CD4-positive, CD25-positive, alpha-beta regulatory T cell (primary cell): ENCODE results near the gene FCGR3A. TPM values are rescaled to one million over a fixed set of nuclear protein-coding genes. Genes with fewer than 3 reads are reported as not detected.

Experiments used
- ATAC-seq, 2 donors: fragments of 150-1000 bp; cut with Tn5 transposase; one replicate each; pipeline ENCODE4 v1.10.0; 2021; ENCODE audit warnings: low read depth in 2 of 2, moderate number of reproducible peaks in 2 of 2, moderate library complexity in 1 of 2
- DNase-seq, 3 donors: peaks; one replicate each; pipeline versions ENCODE4 v3.0.0 to v3.0.0-alpha.2; 2012 to 2022; ENCODE audit warnings: mixed read lengths in 1 of 3
- H3K27ac ChIP-seq: one replicate; pipeline ENCODE4 v1.7.0; 2013; ENCODE audit warnings: mild to moderate bottlenecking, low read length; ENCODE audit not compliant: insufficient read depth, poor library complexity, severe bottlenecking
- H3K27me3 ChIP-seq: one replicate; pipeline ENCODE4 v1.7.0; 2013; ENCODE audit warnings: low read length; ENCODE audit not compliant: control insufficient read depth, insufficient read depth
- H3K36me3 ChIP-seq: one replicate; pipeline ENCODE4 v1.7.0; 2013; ENCODE audit warnings: mild to moderate bottlenecking, low read length, moderate library complexity; ENCODE audit not compliant: control insufficient read depth, insufficient read depth
- H3K4me1 ChIP-seq: 2 replicates; pipeline ENCODE4 v1.7.0; 2013; ENCODE audit warnings: mild to moderate bottlenecking, low read length; ENCODE audit not compliant: insufficient read depth, control insufficient read depth, poor library complexity, severe bottlenecking
- H3K4me3 ChIP-seq: one replicate; pipeline ENCODE4 v1.7.0; 2013; ENCODE audit warnings: low read depth, mild to moderate bottlenecking, low read length, moderate library complexity
- H3K9me3 ChIP-seq, 2 experiments: 1 replicate in 1 of 2; 2 replicates in 1 of 2; pipeline ENCODE4 v1.7.0; 2013; ENCODE audit warnings: low read length in 2 of 2, mild to moderate bottlenecking in 1 of 2, moderate library complexity in 1 of 2; ENCODE audit not compliant: control insufficient read depth in 2 of 2
- H3K27ac Mint-ChIP-seq, 3 donors: one replicate each; pipeline ENCODE4 v1.8.0; 2020 to 2022; ENCODE audit warnings: mild to moderate bottlenecking in 3 of 3, mixed read lengths in 3 of 3, moderate library complexity in 2 of 3
- H3K27me3 Mint-ChIP-seq: one replicate; pipeline ENCODE4 v1.8.0; 2022; ENCODE audit warnings: mild to moderate bottlenecking, mixed read lengths
- H3K36me3 Mint-ChIP-seq: one replicate; pipeline ENCODE4 v1.8.0; 2020; ENCODE audit warnings: mixed read lengths
- H3K4me1 Mint-ChIP-seq, 4 donors: one replicate each; pipeline ENCODE4 v1.8.0; 2020 to 2022; ENCODE audit warnings: mixed read lengths in 4 of 4, mild to moderate bottlenecking in 1 of 4
- H3K4me3 Mint-ChIP-seq, 4 donors: one replicate each; pipeline ENCODE4 v1.8.0; 2020 to 2022; ENCODE audit warnings: mild to moderate bottlenecking in 4 of 4, mixed read lengths in 4 of 4, moderate library complexity in 3 of 4
- H3K9me3 Mint-ChIP-seq, 7 donors: one replicate each; pipeline ENCODE4 v1.8.0; 2020 to 2022; ENCODE audit warnings: mixed read lengths in 7 of 7, mild to moderate bottlenecking in 3 of 7, moderate library complexity in 2 of 7
- polyA plus RNA-seq, 4 donors: library from polyadenylated mRNA; unstranded; fragments of 300-500 nt; fragmentation: Illumina TruSeq; gene quantifications; one replicate each; pipeline ENCODE4 v1.2.3, GENCODE V29; 2021
- total RNA-seq: library from RNA; stranded (reverse); gene quantifications from one replicate; pipeline ENCODE4 v1.2.3, GENCODE V29; 2022

FCGR3A gene
- total and polyA plus RNA-seq, 5 donors from 2014 or later = 0.52 to 0.83 (median 0.79) TPM; not detected in 2

DNA sequence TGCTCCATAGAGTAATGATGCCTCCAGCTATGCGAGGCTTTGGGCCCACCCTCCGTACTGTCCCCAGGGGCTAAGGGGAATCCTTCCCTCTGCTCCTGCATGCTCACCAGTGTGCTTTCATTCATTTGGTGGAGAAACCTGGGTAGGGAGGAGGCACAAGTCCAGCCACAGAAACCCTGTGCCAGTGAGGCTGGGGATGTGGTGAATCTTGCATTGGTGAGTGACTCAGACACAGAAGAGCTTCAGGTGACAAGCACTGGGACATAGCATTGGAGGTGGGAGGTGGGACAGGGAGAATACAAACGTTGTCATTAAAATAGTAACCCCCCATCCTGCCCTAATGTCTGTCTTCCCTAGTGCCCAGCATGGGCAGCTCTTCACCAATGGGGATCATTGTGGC is 39.1 kb downstream of the FCGR3A start:
- no peaks in the 10 kb centered on the region for H3K4me1 ChIP-seq
- Mint-ChIP-seq H3K27ac (no peak overlapping the region), H3K9me3 (no peaks in the 10 kb centered on the region), H3K4me3 (no peak overlapping the region), H3K27me3 (peaks cover 32% of the 10 kb centered on the region), H3K36me3 (no peaks in the 10 kb centered on the region), H3K4me1 (peaks cover 0 to 2% (median 0%) of the 10 kb centered on the region in 4 donors)
- H3K9me3 ChIP-seq = no peaks in the 10 kb centered on the region
- ATAC-seq (no peak), DNase-seq (no peak)
- H3K4me3 ChIP-seq = no peak overlapping the region
- H3K36me3 ChIP-seq = no peaks in the 10 kb centered on the region
- H3K27me3 ChIP-seq = peaks cover 3% of the 10 kb centered on the region
- H3K27ac ChIP-seq = no peak overlapping the region

- ATAC-seq (no peak), DNase-seq (no peak)
- Histone ChIP-seq H3K4me3 (no peak overlapping the region), H3K36me3 (no peaks in the 10 kb centered on the region), H3K27me3 (peaks cover 12% of the 10 kb centered on the region), H3K9me3 (no peaks in the 10 kb centered on the region), H3K4me1 (no peaks in the 10 kb centered on the region), H3K27ac (no peak overlapping the region)
- Mint-ChIP-seq H3K27me3 (peaks cover 51% of the 10 kb centered on the region), H3K4me1 (peaks cover 0 to 2% (median 0%) of the 10 kb centered on the region in 4 donors), H3K36me3 (no peaks in the 10 kb centered on the region), H3K4me3 (no peak overlapping the region), H3K27ac (no peak overlapping the region), H3K9me3 (no peaks in the 10 kb centered on the region)
Measured at GRCh38 chr1:161506336-161507223, 43.0 kb downstream of the FCGR3A start.

DNA sequence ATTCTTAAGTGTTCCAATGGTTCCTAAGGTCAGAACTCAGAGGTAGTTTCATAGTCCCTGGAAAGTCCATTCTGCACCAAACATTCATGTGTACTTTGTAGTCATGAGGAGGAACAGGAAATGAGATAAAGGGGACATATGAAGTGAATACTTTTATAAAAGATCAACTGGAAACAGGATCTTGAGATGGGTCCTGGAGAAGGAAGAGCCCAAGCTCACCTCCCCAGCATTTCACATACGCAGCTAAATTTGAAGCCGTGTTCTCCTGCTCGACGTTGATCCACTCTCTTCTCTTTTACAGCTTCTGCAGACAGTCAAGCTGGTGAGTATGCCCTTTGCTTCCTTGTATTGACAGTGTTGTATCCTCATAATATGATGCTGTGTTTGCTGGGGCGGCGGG is 43.9 kb downstream of the FCGR3A start:
- no peak for ATAC-seq
- Histone ChIP-seq H3K27me3 (peaks cover 15% of the 10 kb centered on the region), H3K27ac (no peak overlapping the region), H3K36me3 (no peaks in the 10 kb centered on the region), H3K9me3 (no peaks in the 10 kb centered on the region), H3K4me1 (no peaks in the 10 kb centered on the region), H3K4me3 (no peak overlapping the region)
- no peak overlapping the region for H3K27ac Mint-ChIP-seq
- DNase-seq = no peak
- peaks cover 60% of the 10 kb centered on the region for H3K27me3 Mint-ChIP-seq
- H3K4me1 Mint-ChIP-seq = peaks cover 0 to 2% (median 0%) of the 10 kb centered on the region in 4 donors
- no peaks in the 10 kb centered on the region for H3K36me3 Mint-ChIP-seq
- H3K4me3 Mint-ChIP-seq = no peak overlapping the region
- no peaks in the 10 kb centered on the region for H3K9me3 Mint-ChIP-seq

DNA sequence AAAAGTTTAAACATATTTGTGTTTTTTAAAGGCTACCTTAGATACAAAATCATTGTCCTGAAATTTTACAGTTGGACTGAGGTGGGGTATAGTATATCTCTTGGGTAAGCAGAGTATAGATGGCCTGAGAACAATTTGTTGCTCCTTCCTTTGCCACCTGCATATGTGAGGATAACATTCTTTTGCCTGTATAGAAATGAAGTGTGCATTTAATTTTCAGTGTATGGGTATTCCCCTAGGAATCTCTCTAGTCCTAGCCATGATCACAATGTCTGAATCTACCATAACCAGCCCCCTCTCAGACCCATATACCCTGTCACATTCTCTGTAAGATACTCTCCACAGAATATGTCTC is 46.2 kb downstream of the FCGR3A start:
- Mint-ChIP-seq H3K4me1 (peaks cover 0 to 2% (median 0%) of the 10 kb centered on the region in 4 donors), H3K27ac (no peak overlapping the region)

GRCh38 chr1:161502641-161503393 is 46.8 kb downstream of the FCGR3A start:
- Mint-ChIP-seq H3K36me3 (no peaks in the 10 kb centered on the region), H3K4me1 (peaks cover 0 to 2% (median 0%) of the 10 kb centered on the region in 4 donors), H3K9me3 (no peaks in the 10 kb centered on the region), H3K4me3 (no peak overlapping the region), H3K27me3 (peaks cover 63% of the 10 kb centered on the region), H3K27ac (no peak overlapping the region)
- Histone ChIP-seq H3K9me3 (no peaks in the 10 kb centered on the region), H3K27ac (no peak overlapping the region), H3K36me3 (no peaks in the 10 kb centered on the region), H3K4me3 (no peak overlapping the region), H3K27me3 (peaks cover 25% of the 10 kb centered on the region), H3K4me1 (no peaks in the 10 kb centered on the region)
- DNase-seq = no peak
- no peak for ATAC-seq

More for the DNA sequence above, 46.2 kb downstream of the FCGR3A start:
- Histone ChIP-seq H3K4me3 (no peak overlapping the region), H3K36me3 (no peaks in the 10 kb centered on the region), H3K27ac (no peak overlapping the region), H3K4me1 (no peaks in the 10 kb centered on the region), H3K27me3 (peaks cover 22% of the 10 kb centered on the region), H3K9me3 (no peaks in the 10 kb centered on the region)
- no peak overlapping the region for H3K4me3 Mint-ChIP-seq
- no peaks in the 10 kb centered on the region for H3K9me3 Mint-ChIP-seq
- ATAC-seq (no peak), DNase-seq (no peak)
- no peaks in the 10 kb centered on the region for H3K36me3 Mint-ChIP-seq
- peaks cover 60% of the 10 kb centered on the region for H3K27me3 Mint-ChIP-seq

GRCh38 chr1:161502181-161502580 is 47.4 kb downstream of the FCGR3A start:
- H3K36me3 ChIP-seq = no peaks in the 10 kb centered on the region
- no peaks in the 10 kb centered on the region for H3K4me1 ChIP-seq
- H3K9me3 ChIP-seq = no peaks in the 10 kb centered on the region
- Mint-ChIP-seq H3K36me3 (no peaks in the 10 kb centered on the region), H3K4me1 (peaks cover 0 to 2% (median 0%) of the 10 kb centered on the region in 4 donors), H3K27ac (no peak overlapping the region), H3K27me3 (peaks cover 67% of the 10 kb centered on the region), H3K9me3 (no peaks in the 10 kb centered on the region), H3K4me3 (no peak overlapping the region)
- ATAC-seq (no peak), DNase-seq (no peak)
- peaks cover 29% of the 10 kb centered on the region for H3K27me3 ChIP-seq
- H3K27ac ChIP-seq = no peak overlapping the region
- no peak overlapping the region for H3K4me3 ChIP-seq

DNA sequence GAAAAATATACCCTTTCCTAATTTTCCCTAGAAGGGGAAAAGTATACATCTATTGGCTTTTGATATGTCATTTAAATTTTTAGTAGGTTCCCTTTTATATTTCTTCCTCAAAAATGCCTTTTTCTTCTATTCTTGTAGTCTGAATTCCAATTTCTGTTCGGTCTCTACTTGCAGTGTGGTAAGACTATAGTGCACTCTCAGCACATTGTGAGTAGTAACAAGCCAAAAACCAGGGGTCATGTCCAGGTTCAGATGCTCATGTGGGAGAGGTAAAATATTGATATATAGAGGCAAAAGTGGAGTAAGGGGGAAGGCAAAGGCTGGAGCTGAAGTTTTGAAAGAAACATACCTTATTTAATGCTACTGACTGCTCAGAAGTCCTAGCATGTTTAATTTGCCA is 48.4 kb downstream of the FCGR3A start:
- no peaks in the 10 kb centered on the region for H3K4me1 Mint-ChIP-seq
- H3K27me3 Mint-ChIP-seq = peaks cover 71% of the 10 kb centered on the region
- H3K36me3 Mint-ChIP-seq = no peaks in the 10 kb centered on the region
- no peaks in the 10 kb centered on the region for H3K36me3 ChIP-seq
- DNase-seq = no peak
- no peak overlapping the region for H3K27ac ChIP-seq
- H3K9me3 ChIP-seq = no peaks in the 10 kb centered on the region
- H3K27ac Mint-ChIP-seq = no peak overlapping the region
- no peak for ATAC-seq
- peaks cover 37% of the 10 kb centered on the region for H3K27me3 ChIP-seq
- H3K9me3 Mint-ChIP-seq = no peaks in the 10 kb centered on the region
- H3K4me1 ChIP-seq = no peaks in the 10 kb centered on the region
- H3K4me3 ChIP-seq = no peak overlapping the region
- no peak overlapping the region for H3K4me3 Mint-ChIP-seq
